Measurements from ENCODE around the gene PDE7B. TPM values are rescaled to one million over a fixed set of nuclear protein-coding genes. Genes with fewer than 3 reads are reported as not detected.

The PDE7B gene
- total and polyA plus RNA-seq, 3 experiments from 2014 or later = 0.04 to 0.24 (median 0.07) TPM

GRCh38 chr6:136063096-136063495 is 211.6 kb downstream of the PDE7B start:
- ChIA-PET CTCF (no interaction called here), POLR2A (no interaction called here)
- H3K36me3 ChIP-seq (ENCODE audit: insufficient read depth, low read length) = no peaks in the 10 kb centered on the region
- Mint-ChIP-seq H3K36me3 (no peaks in the 10 kb centered on the region), H3K4me3 (no peak overlapping the region), H3K27ac (no peak overlapping the region), H3K27me3 (peaks cover 4 to 14% of the 10 kb centered on the region in 2 donors), H3K4me1 (no peaks in the 10 kb centered on the region), H3K9me3 (peaks cover 0 to 2% (median 0%) of the 10 kb centered on the region in 5 donors)
- no peak for DNase-seq
- H3K27ac ChIP-seq (ENCODE audit: low read depth, low read length) = no peak overlapping the region
- H3K4me3 ChIP-seq (ENCODE audit: low read length) = no peak overlapping the region
- no peaks in the 10 kb centered on the region for H3K4me1 ChIP-seq (ENCODE audit: insufficient read depth, low read length)
- H3K27me3 ChIP-seq (ENCODE audit: insufficient read depth, low read length, poor library complexity, severe bottlenecking) = no peaks in the 10 kb centered on the region
- H3K9me3 ChIP-seq (ENCODE audit: low read length) = no peaks in the 10 kb centered on the region

GRCh38 chr6:136066005-136066404 is 214.5 kb downstream of the PDE7B start:
- no peaks in the 10 kb centered on the region for H3K4me1 ChIP-seq (ENCODE audit: insufficient read depth, low read length)
- Mint-ChIP-seq H3K27me3 (peaks cover under 1 to 7% of the 10 kb centered on the region in 2 donors), H3K9me3 (peaks cover 0 to 3% (median 0%) of the 10 kb centered on the region in 5 donors), H3K4me3 (no peak overlapping the region), H3K4me1 (no peaks in the 10 kb centered on the region), H3K27ac (no peak overlapping the region), H3K36me3 (no peaks in the 10 kb centered on the region)
- no peak for DNase-seq
- H3K27ac ChIP-seq (ENCODE audit: low read depth, low read length) = no peak overlapping the region
- no peaks in the 10 kb centered on the region for H3K27me3 ChIP-seq (ENCODE audit: insufficient read depth, low read length, poor library complexity, severe bottlenecking)
- ChIA-PET POLR2A (no interaction called here), CTCF (no interaction called here)
- no peak overlapping the region for H3K4me3 ChIP-seq (ENCODE audit: low read length)
- H3K9me3 ChIP-seq (ENCODE audit: low read length) = no peaks in the 10 kb centered on the region
- no peaks in the 10 kb centered on the region for H3K36me3 ChIP-seq (ENCODE audit: insufficient read depth, low read length)

- DNase-seq = no peak
- Mint-ChIP-seq H3K9me3 (peaks cover 0 to 3% (median 0%) of the 10 kb centered on the region in 5 donors), H3K27me3 (peaks cover 0 to 7% of the 10 kb centered on the region in 2 donors), H3K27ac (no peak overlapping the region), H3K4me1 (no peaks in the 10 kb centered on the region), H3K36me3 (no peaks in the 10 kb centered on the region), H3K4me3 (no peak overlapping the region)
- no peaks in the 10 kb centered on the region for H3K4me1 ChIP-seq (ENCODE audit: insufficient read depth, low read length)
- H3K27me3 ChIP-seq (ENCODE audit: insufficient read depth, low read length, poor library complexity, severe bottlenecking) = no peaks in the 10 kb centered on the region
- CTCF ChIA-PET = no interaction called here
- no peaks in the 10 kb centered on the region for H3K9me3 ChIP-seq (ENCODE audit: low read length)
- no peak overlapping the region for H3K4me3 ChIP-seq (ENCODE audit: low read length)
- no peaks in the 10 kb centered on the region for H3K36me3 ChIP-seq (ENCODE audit: insufficient read depth, low read length)
- no peak overlapping the region for H3K27ac ChIP-seq (ENCODE audit: low read depth, low read length)
- POLR2A ChIA-PET = no interaction called here
These were observed 216.3 kb downstream of the PDE7B start for GRCh38 chr6:136067731-136068341.

- Mint-ChIP-seq H3K4me3 (no peak overlapping the region), H3K27me3 (peaks cover 0 to 7% of the 10 kb centered on the region in 2 donors), H3K27ac (no peak overlapping the region), H3K9me3 (peaks cover 0 to 3% (median 0%) of the 10 kb centered on the region in 5 donors), H3K4me1 (no peaks in the 10 kb centered on the region), H3K36me3 (no peaks in the 10 kb centered on the region)
- Histone ChIP-seq H3K27ac (ENCODE audit: low read depth, low read length) (no peak overlapping the region), H3K4me3 (ENCODE audit: low read length) (no peak overlapping the region), H3K27me3 (ENCODE audit: insufficient read depth, low read length, poor library complexity, severe bottlenecking) (no peaks in the 10 kb centered on the region), H3K4me1 (ENCODE audit: insufficient read depth, low read length) (no peaks in the 10 kb centered on the region), H3K36me3 (ENCODE audit: insufficient read depth, low read length) (no peaks in the 10 kb centered on the region), H3K9me3 (ENCODE audit: low read length) (no peaks in the 10 kb centered on the region)
- no peak for DNase-seq
- POLR2A ChIA-PET = no interaction called here
- CTCF ChIA-PET = no interaction called here
These were observed 217.6 kb downstream of the PDE7B start for GRCh38 chr6:136069119-136069518.

- H3K9me3 ChIP-seq (ENCODE audit: low read length) = no peaks in the 10 kb centered on the region
- H3K36me3 ChIP-seq (ENCODE audit: insufficient read depth, low read length) = no peaks in the 10 kb centered on the region
- ChIA-PET POLR2A (no interaction called here), CTCF (no interaction called here)
- H3K27me3 Mint-ChIP-seq = peaks cover 0 to 10% of the 10 kb centered on the region in 2 donors
- DNase-seq = no peak
- H3K4me3 Mint-ChIP-seq = no peak overlapping the region
- H3K9me3 Mint-ChIP-seq = peaks cover 0 to 3% (median 0%) of the 10 kb centered on the region in 5 donors
- no peaks in the 10 kb centered on the region for H3K36me3 Mint-ChIP-seq
- no peaks in the 10 kb centered on the region for H3K4me1 Mint-ChIP-seq
- no peak overlapping the region for H3K27ac Mint-ChIP-seq
- H3K27me3 ChIP-seq (ENCODE audit: insufficient read depth, low read length, poor library complexity, severe bottlenecking) = no peaks in the 10 kb centered on the region
- H3K4me1 ChIP-seq (ENCODE audit: insufficient read depth, low read length) = no peaks in the 10 kb centered on the region
- H3K4me3 ChIP-seq (ENCODE audit: low read length) = no peak overlapping the region
- no peak overlapping the region for H3K27ac ChIP-seq (ENCODE audit: low read depth, low read length)
These were observed 219.3 kb downstream of the PDE7B start for GRCh38 chr6:136070815-136071214.

GRCh38 chr6:136072691-136073090 is 221.2 kb downstream of the PDE7B start:
- Histone ChIP-seq H3K4me1 (ENCODE audit: insufficient read depth, low read length) (no peaks in the 10 kb centered on the region), H3K9me3 (ENCODE audit: low read length) (no peaks in the 10 kb centered on the region), H3K27me3 (ENCODE audit: insufficient read depth, low read length, poor library complexity, severe bottlenecking) (no peaks in the 10 kb centered on the region), H3K27ac (ENCODE audit: low read depth, low read length) (no peak overlapping the region), H3K4me3 (ENCODE audit: low read length) (no peak overlapping the region), H3K36me3 (ENCODE audit: insufficient read depth, low read length) (no peaks in the 10 kb centered on the region)
- Mint-ChIP-seq H3K4me1 (no peaks in the 10 kb centered on the region), H3K4me3 (no peak overlapping the region), H3K9me3 (peaks cover 0 to 3% (median 0%) of the 10 kb centered on the region in 5 donors), H3K36me3 (no peaks in the 10 kb centered on the region), H3K27me3 (peaks cover 0 to 12% of the 10 kb centered on the region in 2 donors), H3K27ac (no peak overlapping the region)
- ChIA-PET POLR2A (no interaction called here), CTCF (no interaction called here)
- no peak for DNase-seq

- ChIA-PET POLR2A (no interaction called here), CTCF (no interaction called here)
- Mint-ChIP-seq H3K4me3 (no peak overlapping the region), H3K9me3 (no peaks in the 10 kb centered on the region), H3K27ac (no peak overlapping the region), H3K4me1 (no peaks in the 10 kb centered on the region), H3K36me3 (no peaks in the 10 kb centered on the region), H3K27me3 (peaks cover 0 to 11% of the 10 kb centered on the region in 2 donors)
- no peaks in the 10 kb centered on the region for H3K9me3 ChIP-seq (ENCODE audit: low read length)
- H3K27ac ChIP-seq (ENCODE audit: low read depth, low read length) = no peak overlapping the region
- no peak overlapping the region for H3K4me3 ChIP-seq (ENCODE audit: low read length)
- no peak for DNase-seq
- H3K4me1 ChIP-seq (ENCODE audit: insufficient read depth, low read length) = no peaks in the 10 kb centered on the region
- no peaks in the 10 kb centered on the region for H3K36me3 ChIP-seq (ENCODE audit: insufficient read depth, low read length)
- H3K27me3 ChIP-seq (ENCODE audit: insufficient read depth, low read length, poor library complexity, severe bottlenecking) = no peaks in the 10 kb centered on the region
These were observed 221.7 kb downstream of the PDE7B start for GRCh38 chr6:136073216-136073615.

GRCh38 chr6:136076496-136076895 is 225.0 kb downstream of the PDE7B start:
- no peaks in the 10 kb centered on the region for H3K36me3 Mint-ChIP-seq
- ChIA-PET CTCF (no interaction called here), POLR2A (no interaction called here)
- H3K27me3 ChIP-seq (ENCODE audit: insufficient read depth, low read length, poor library complexity, severe bottlenecking) = no peaks in the 10 kb centered on the region
- no peaks in the 10 kb centered on the region for H3K36me3 ChIP-seq (ENCODE audit: insufficient read depth, low read length)
- H3K27ac Mint-ChIP-seq = no peak overlapping the region
- no peak for DNase-seq
- no peaks in the 10 kb centered on the region for H3K4me1 ChIP-seq (ENCODE audit: insufficient read depth, low read length)
- no peaks in the 10 kb centered on the region for H3K9me3 Mint-ChIP-seq
- no peaks in the 10 kb centered on the region for H3K4me1 Mint-ChIP-seq
- H3K4me3 ChIP-seq (ENCODE audit: low read length) = no peak overlapping the region
- H3K27me3 Mint-ChIP-seq = peaks cover 0 to 8% of the 10 kb centered on the region in 2 donors
- H3K27ac ChIP-seq (ENCODE audit: low read depth, low read length) = no peak overlapping the region
- no peak overlapping the region for H3K4me3 Mint-ChIP-seq
- H3K9me3 ChIP-seq (ENCODE audit: low read length) = no peaks in the 10 kb centered on the region

Measured in CD8-positive, alpha-beta memory T cell (primary cell).